GM12878 (cell line): ENCODE results near the gene CDO1. TPM values are rescaled to one million over a fixed set of nuclear protein-coding genes. Genes with fewer than 3 reads are reported as not detected.
A peak's percentile ranks its signal among the peaks of the same experiment; 100 is the strongest.

Source experiments
- BACH1 ChIP-seq: fragments of 450-650 bp; IDR thresholded peaks from 2 replicates; pipeline ENCODE4 v1.6.1; 2017; ENCODE audit warnings: mild to moderate bottlenecking, borderline replicate concordance
- BCLAF1 ChIP-seq: fragments of 450-650 bp; IDR thresholded peaks from 2 replicates; pipeline ENCODE4 v1.6.1; 2017; ENCODE audit warnings: antibody characterized with exemption, mild to moderate bottlenecking, moderate library complexity
- BHLHE40 ChIP-seq, 2 experiments: fragments of 450-650 bp in 1 of 2; IDR thresholded peaks; 2 replicates each; pipeline ENCODE4 v1.6.1; 2011 to 2017; ENCODE audit warnings: low read depth in 2 of 2, borderline replicate concordance in 1 of 2, improper control_type of control experiment in 1 of 2, low read length in 1 of 2, mild to moderate bottlenecking in 1 of 2
- LARP7 ChIP-seq: fragments of 450-650 bp; IDR thresholded peaks from 2 replicates; pipeline ENCODE4 v1.6.1; 2017; ENCODE audit warnings: mild to moderate bottlenecking
- MXI1 ChIP-seq: fragments of 150-350 bp; IDR thresholded peaks from 2 replicates; pipeline ENCODE4 v1.6.1; 2011; ENCODE audit warnings: low read depth, mild to moderate bottlenecking, inconsistent platforms, low read length, improper control_type of control experiment
- polyA plus RNA-seq, 11 experiments: library from polyadenylated mRNA; depleted of rRNA in 4 of 11; unstranded in 6 of 11; stranded (reverse) in 5 of 11; fragments of >200 nt; fragmentation: Nextera tagmentation in 4 of 11; fragmentation: Illumina TruSeq in 1 of 11; extraction: Ambion mirVana in 4 of 11; extraction: Trizol in 1 of 11; gene quantifications; 1 replicate in 1 of 11; 2 replicates in 10 of 11; pipeline versions ENCODE4 v1.2.1 to v1.2.3, GENCODE V29; 2011 to 2016; ENCODE audit warnings: inconsistent platforms in 2 of 11, missing spikeins in 2 of 11, low read depth in 1 of 11
- total RNA-seq, 4 experiments: library from RNA; depleted of rRNA in 3 of 4; stranded (reverse); fragments of >200 nt in 3 of 4; fragmentation: Illumina TruSeq in 1 of 4; extraction: Trizol in 1 of 4; gene quantifications; 2 replicates each; pipeline versions ENCODE4 v1.2.1 to v1.2.3, GENCODE V29; 2013 to 2021

The CDO1 gene
- total and polyA plus RNA-seq, 10 of the 15 experiments (the other 5 are each of a cell fraction or from before 2014, with no cell fraction given) = 0.05 TPM; not detected in 9

GRCh38 chr5:115842089-115842935 lies 25.9 kb upstream of the CDO1 start (continued):
- TF ChIP-seq BCLAF1 (no peak), LARP7 (peak; percentile 80), BHLHE40 (IDR thresholded peaks at IDR 0.05; ENCODE audit: borderline replicate concordance in 1 of 2, low read depth in 2 of 2, low read length in 1 of 2) (peak; percentile 70 to 72; a peak in 3 of 4 replicates), MXI1 (no peak; the same call in 1 of the 2 replicates), BACH1 (peak; percentile 43; the same call in 1 of the 2 replicates)
